PC-9 (cell line): ENCODE measurements around the gene SIGLEC6. TPM values are rescaled to one million over a fixed set of nuclear protein-coding genes. Genes with fewer than 3 reads are reported as not detected.

ENCODE experiments used
- BruUV-seq: library from RNA; stranded (reverse); fragments of 400-500 nt; replicated peaks from 2 replicates; lab custom pipeline; 2021; lab: Mats Ljungman, UMichigan
- CTCF ChIA-PET: fragments of 300-600 bp; sonication (Branson Sonifier 250); formaldehyde crosslinking; loops from one replicate; lab custom pipeline; 2022; ENCODE audit warnings: antibody characterized with exemption; lab: Charles Lee
- POLR2A ChIA-PET: fragments of 300-600 bp; sonication (Branson Sonifier 250); formaldehyde crosslinking; loops from one replicate; lab custom pipeline; 2022; ENCODE audit warnings: antibody characterized with exemption; ENCODE audit not compliant: unreplicated experiment; lab: Charles Lee
- DNase-seq, 2 experiments: peaks; one replicate each; pipeline versions ENCODE4 v3.0.0 to v3.0.0-alpha.2; 2015 to 2022; ENCODE audit warnings: mixed read lengths in 1 of 2
- H2AFZ ChIP-seq: fragments of 200-600 bp; sonication (generic); 2 replicates; pipeline ENCODE4 v1.8.1; 2017; ENCODE audit warnings: antibody characterized with exemption
- H3F3A ChIP-seq: fragments of 200-600 bp; sonication (generic); 2 replicates; pipeline ENCODE4 v1.8.1; 2017; ENCODE audit warnings: antibody characterized with exemption, mild to moderate bottlenecking, low read depth; ENCODE audit not compliant: insufficient read depth
- H3K27ac ChIP-seq: fragments of 200-600 bp; sonication (generic); 2 replicates; pipeline ENCODE4 v1.6.1; 2016; ENCODE audit warnings: mixed run types
- H3K27me3 ChIP-seq: fragments of 200-600 bp; sonication (generic); 2 replicates; pipeline ENCODE4 v1.6.1; 2016; ENCODE audit warnings: low read depth, mixed run types; ENCODE audit not compliant: insufficient read depth
- H3K36me3 ChIP-seq: fragments of 200-600 bp; sonication (generic); 2 replicates; pipeline ENCODE4 v1.6.1; 2016; ENCODE audit warnings: low read depth, mixed run types
- H3K4me1 ChIP-seq: fragments of 200-600 bp; sonication (generic); replicated peaks from 2 replicates; pipeline ENCODE4 v1.6.1; 2016; ENCODE audit warnings: mixed run types; ENCODE audit not compliant: insufficient read depth
- H3K4me2 ChIP-seq: fragments of 200-600 bp; sonication (generic); 2 replicates; pipeline ENCODE4 v1.6.1; 2017; ENCODE audit warnings: mixed run types
- H3K4me3 ChIP-seq: fragments of 200-600 bp; sonication (generic); 2 replicates; pipeline ENCODE4 v1.6.1; 2016; ENCODE audit warnings: mixed run types
- H3K79me2 ChIP-seq: fragments of 200-600 bp; sonication (generic); 2 replicates; pipeline ENCODE4 v1.6.1; 2017; ENCODE audit warnings: low read depth, mixed run types
- H3K9me2 ChIP-seq: fragments of 200-600 bp; sonication (generic); 2 replicates; pipeline ENCODE4 v1.8.1; 2017; ENCODE audit warnings: mild to moderate bottlenecking; ENCODE audit not compliant: insufficient read depth
- H3K9me3 ChIP-seq: fragments of 200-600 bp; sonication (generic); 2 replicates; pipeline ENCODE4 v1.8.1; 2016; ENCODE audit warnings: low read depth; ENCODE audit not compliant: insufficient read depth
- H4K20me1 ChIP-seq: fragments of 200-600 bp; sonication (generic); 2 replicates; pipeline ENCODE4 v1.8.1; 2017; ENCODE audit not compliant: insufficient read depth
- EZH2 ChIP-seq: fragments of 200-600 bp; sonication (generic); IDR thresholded peaks from 2 replicates; pipeline ENCODE4 v1.8.0; 2017; ENCODE audit warnings: antibody characterized with exemption, low read depth
- intact Hi-C: fragments of 100-400 bp; cut with micrococcal nuclease; formaldehyde crosslinking; loops from one replicate; pipeline ENCODE4 v1.10.0; 2022; ENCODE audit not compliant: unreplicated experiment
- total RNA-seq: library from RNA; stranded (reverse); gene quantifications from 2 replicates; pipeline ENCODE4 v1.2.3, GENCODE V29; 2021
- TF ChIP-seq, protein P1 (sequence below): fragments of 200-600 bp; sonication (generic); conservative IDR thresholded peaks from 2 replicates; pipeline ENCODE4 v1.6.1; 2017; ENCODE audit warnings: mixed run types, antibody characterized with exemption, mild to moderate bottlenecking, moderate library complexity

Gene SIGLEC6
- total RNA-seq, 1 experiment from 2014 or later = not detected

DNA sequence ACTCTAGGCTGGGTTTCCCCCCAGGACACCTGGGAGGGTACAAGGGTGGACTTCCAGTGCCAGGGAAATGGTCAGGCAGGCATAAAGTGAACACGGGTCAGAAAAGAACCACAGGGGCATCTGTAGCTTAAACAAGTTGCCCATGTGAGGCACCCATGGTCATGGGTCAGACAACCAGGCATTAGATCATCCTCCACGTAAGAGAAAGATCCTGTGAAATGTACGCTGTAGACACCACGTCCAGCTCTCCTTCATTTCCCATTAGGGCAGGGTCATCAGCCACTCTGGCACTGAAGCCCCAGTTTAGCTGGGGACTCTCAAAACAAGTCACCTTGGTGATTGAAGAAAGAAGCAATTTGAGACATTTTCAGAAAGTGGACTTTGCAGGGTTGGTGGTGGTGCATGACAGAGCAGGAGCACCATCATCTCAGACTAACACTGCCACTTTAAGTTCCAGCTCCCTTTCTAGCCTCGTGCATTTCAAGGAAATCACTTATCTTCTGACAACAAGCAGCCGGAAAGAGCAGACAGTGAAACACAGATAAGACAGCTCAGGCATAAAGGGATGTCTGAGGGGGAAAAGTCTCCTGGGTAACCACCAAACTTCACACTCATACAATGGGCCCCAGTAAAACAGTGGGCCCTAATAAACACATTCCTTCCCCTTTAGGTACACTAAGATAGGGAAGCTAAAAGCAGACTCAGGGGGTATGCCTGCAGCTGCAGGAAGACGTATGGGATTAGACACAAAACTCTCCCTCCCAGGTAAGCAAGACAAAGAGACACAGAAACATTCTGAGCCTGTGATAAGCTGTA is 16.1 kb upstream of the SIGLEC6 start:
- no peaks in the 10 kb centered on the region for H3K9me3 ChIP-seq
- H3K4me1 ChIP-seq = no peaks in the 10 kb centered on the region
- no peaks in the 10 kb centered on the region for H3K36me3 ChIP-seq
- ChIA-PET CTCF (no interaction called here), POLR2A (no interaction called here)
- no TSS peak for BruUV-seq
- H3K79me2 ChIP-seq = no peaks in the 10 kb centered on the region
- H3K9me2 ChIP-seq = no peaks in the 10 kb centered on the region
- intact Hi-C loops = no loop called here
- H3K27me3 ChIP-seq = peaks cover 84% of the 10 kb centered on the region
- no peak overlapping the region for H2AFZ ChIP-seq
- H3K27ac ChIP-seq = no peak overlapping the region
- no peaks in the 10 kb centered on the region for H4K20me1 ChIP-seq
- DNase-seq = no peak
- no peak overlapping the region for H3K4me2 ChIP-seq
- H3K4me3 ChIP-seq = no peak overlapping the region
- H3F3A ChIP-seq = no peaks in the 10 kb centered on the region
- TF ChIP-seq, protein P1, sequence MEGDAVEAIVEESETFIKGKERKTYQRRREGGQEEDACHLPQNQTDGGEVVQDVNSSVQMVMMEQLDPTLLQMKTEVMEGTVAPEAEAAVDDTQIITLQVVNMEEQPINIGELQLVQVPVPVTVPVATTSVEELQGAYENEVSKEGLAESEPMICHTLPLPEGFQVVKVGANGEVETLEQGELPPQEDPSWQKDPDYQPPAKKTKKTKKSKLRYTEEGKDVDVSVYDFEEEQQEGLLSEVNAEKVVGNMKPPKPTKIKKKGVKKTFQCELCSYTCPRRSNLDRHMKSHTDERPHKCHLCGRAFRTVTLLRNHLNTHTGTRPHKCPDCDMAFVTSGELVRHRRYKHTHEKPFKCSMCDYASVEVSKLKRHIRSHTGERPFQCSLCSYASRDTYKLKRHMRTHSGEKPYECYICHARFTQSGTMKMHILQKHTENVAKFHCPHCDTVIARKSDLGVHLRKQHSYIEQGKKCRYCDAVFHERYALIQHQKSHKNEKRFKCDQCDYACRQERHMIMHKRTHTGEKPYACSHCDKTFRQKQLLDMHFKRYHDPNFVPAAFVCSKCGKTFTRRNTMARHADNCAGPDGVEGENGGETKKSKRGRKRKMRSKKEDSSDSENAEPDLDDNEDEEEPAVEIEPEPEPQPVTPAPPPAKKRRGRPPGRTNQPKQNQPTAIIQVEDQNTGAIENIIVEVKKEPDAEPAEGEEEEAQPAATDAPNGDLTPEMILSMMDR = no peak
- TF ChIP-seq EZH2 = no peak

DNA sequence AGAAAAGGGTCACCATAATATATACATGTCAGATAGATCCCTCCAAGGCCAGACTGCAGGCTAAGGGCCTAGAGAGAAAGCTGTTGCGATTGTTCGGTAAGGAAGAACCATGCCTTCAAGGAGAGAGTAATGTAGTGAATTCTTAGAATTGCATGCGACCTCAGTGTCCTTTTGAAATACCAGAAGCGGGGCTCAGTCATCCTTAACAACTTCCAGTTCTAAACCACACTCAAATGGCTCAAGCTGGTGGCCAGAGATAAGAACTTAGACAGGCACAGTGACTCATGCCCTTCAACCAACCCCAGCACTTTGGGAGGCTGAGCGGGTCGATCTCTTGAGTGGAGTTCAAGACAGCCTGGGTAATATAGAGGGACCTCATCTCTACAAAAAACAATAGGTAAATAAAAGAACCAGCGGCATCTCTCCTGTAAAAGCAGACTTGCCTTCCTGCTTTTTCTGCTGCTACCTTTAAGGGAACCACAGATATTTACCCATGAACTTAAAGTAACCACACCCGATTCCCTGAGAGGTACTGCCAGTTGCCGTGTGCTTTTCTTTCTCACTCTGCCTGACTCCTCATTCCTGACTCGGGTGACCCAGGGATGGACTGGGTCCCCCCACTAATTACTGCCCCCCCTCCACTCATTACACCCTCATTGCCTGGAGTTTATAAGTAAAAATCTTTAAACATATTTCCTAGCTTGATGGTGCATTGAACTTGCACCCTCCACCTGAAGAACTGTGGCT is 15.4 kb upstream of the SIGLEC6 start:
- no peak overlapping the region for H3K27ac ChIP-seq
- CTCF ChIA-PET = no interaction called here
- H3K36me3 ChIP-seq = no peaks in the 10 kb centered on the region
- H3K9me2 ChIP-seq = no peaks in the 10 kb centered on the region
- no peaks in the 10 kb centered on the region for H3K4me1 ChIP-seq
- no peaks in the 10 kb centered on the region for H3F3A ChIP-seq
- intact Hi-C loops = no loop called here
- H3K79me2 ChIP-seq = no peaks in the 10 kb centered on the region
- BruUV-seq = no TSS peak
- no peaks in the 10 kb centered on the region for H3K9me3 ChIP-seq
- POLR2A ChIA-PET = no interaction called here
- DNase-seq = no peak
- H4K20me1 ChIP-seq = no peaks in the 10 kb centered on the region
- no peak overlapping the region for H3K4me2 ChIP-seq
- no peak overlapping the region for H3K4me3 ChIP-seq
- TF ChIP-seq EZH2 = no peak
- TF ChIP-seq, protein P1 = no peak
- H3K27me3 ChIP-seq = peaks cover 90% of the 10 kb centered on the region
- no peak overlapping the region for H2AFZ ChIP-seq

DNA sequence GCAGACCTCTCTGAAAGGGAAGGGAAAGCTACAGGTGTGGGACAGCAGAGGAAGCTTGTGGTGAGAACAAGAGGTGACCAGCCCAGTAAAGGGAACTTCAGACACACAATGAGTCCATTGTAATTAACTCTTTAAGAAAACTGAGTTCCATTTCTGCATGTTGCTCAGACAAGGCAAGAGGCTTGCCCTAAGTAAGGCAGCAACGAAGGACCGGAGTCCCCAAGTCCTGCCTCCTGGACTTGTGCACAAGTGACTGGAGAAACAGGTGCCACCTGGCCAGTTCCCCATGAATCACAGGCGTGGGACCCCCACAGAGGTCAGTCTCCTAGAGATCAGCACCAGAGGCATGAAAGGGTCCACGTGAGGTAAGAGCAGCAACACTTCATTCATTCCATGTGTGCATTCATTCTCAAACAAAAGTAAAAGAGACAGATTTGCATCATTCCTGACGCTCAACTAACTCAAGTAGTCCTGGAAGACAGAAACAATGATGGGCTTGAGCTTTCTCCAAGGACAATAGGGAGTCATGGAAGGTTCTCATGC is 14.7 kb upstream of the SIGLEC6 start:
- POLR2A ChIA-PET = no interaction called here
- H3K27ac ChIP-seq = no peak overlapping the region
- peaks cover 90% of the 10 kb centered on the region for H3K27me3 ChIP-seq
- DNase-seq = no peak
- no peak overlapping the region for H2AFZ ChIP-seq
- no peaks in the 10 kb centered on the region for H3K9me3 ChIP-seq
- H3K4me1 ChIP-seq = no peaks in the 10 kb centered on the region
- no TSS peak for BruUV-seq
- no peak overlapping the region for H3K4me2 ChIP-seq
- TF ChIP-seq EZH2 = no peak
- CTCF ChIA-PET = no interaction called here
- no peaks in the 10 kb centered on the region for H3F3A ChIP-seq
- no peaks in the 10 kb centered on the region for H3K79me2 ChIP-seq
- no peak overlapping the region for H3K4me3 ChIP-seq
- H3K36me3 ChIP-seq = no peaks in the 10 kb centered on the region
- intact Hi-C loops = no loop called here
- H4K20me1 ChIP-seq = no peaks in the 10 kb centered on the region
- H3K9me2 ChIP-seq = no peaks in the 10 kb centered on the region
